HG03025 (cell line): ENCODE results near the gene FANCC.
"Not testable (repeated sequence)": the region's sequence is repeated elsewhere in the genome, so short reads cannot be mapped to it uniquely, and the experiment has no call there.

Source experiments
- ATAC-seq: cut with Tn5 transposase; IDR thresholded peaks from one replicate; pipeline ENCODE4 v1.9.1; 2021; ENCODE audit warnings: mild to moderate bottlenecking, moderate library complexity; ENCODE audit not compliant: unreplicated experiment, low FRiP score

Gene FANCC

GRCh38 chr9:95246547-95246946 is 71.0 kb downstream of the FANCC start:
- ATAC-seq = no peak

DNA sequence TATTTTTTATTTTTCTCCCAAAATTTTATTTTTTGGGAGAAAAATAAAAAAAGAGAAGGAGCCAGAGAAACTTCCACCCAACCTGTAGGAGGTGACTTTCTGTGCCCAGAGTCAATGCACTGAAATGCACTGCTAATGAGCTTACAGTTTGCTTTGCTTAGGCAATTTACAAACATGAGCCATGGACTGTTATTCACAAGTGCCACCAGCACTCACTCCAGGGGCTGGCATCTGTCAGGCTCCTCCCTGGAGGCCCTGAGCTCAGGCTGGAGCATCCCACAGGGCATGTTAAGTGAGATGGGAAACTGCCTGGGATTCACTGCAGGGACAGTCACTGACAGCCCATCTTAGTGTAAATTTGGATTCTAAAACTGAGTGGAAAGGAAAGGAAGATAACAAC is 74.9 kb downstream of the FANCC start:
- no peak for ATAC-seq

- ATAC-seq = no peak
These were observed 78.4 kb downstream of the FANCC start for GRCh38 chr9:95239071-95239470.

GRCh38 chr9:95237336-95237735 is 80.2 kb downstream of the FANCC start:
- ATAC-seq = no peak

GRCh38 chr9:95230046-95230445 is 87.5 kb downstream of the FANCC start:
- ATAC-seq = no peak

GRCh38 chr9:95229230-95229915 is 88.1 kb downstream of the FANCC start:
- no peak for ATAC-seq

- ATAC-seq = no peak
These were observed 90.6 kb downstream of the FANCC start for GRCh38 chr9:95226921-95227320.

GRCh38 chr9:95225726-95226106 is 91.8 kb downstream of the FANCC start:
- ATAC-seq = no peak

- no peak for ATAC-seq
These were observed 92.3 kb downstream of the FANCC start for GRCh38 chr9:95225076-95225725.

DNA sequence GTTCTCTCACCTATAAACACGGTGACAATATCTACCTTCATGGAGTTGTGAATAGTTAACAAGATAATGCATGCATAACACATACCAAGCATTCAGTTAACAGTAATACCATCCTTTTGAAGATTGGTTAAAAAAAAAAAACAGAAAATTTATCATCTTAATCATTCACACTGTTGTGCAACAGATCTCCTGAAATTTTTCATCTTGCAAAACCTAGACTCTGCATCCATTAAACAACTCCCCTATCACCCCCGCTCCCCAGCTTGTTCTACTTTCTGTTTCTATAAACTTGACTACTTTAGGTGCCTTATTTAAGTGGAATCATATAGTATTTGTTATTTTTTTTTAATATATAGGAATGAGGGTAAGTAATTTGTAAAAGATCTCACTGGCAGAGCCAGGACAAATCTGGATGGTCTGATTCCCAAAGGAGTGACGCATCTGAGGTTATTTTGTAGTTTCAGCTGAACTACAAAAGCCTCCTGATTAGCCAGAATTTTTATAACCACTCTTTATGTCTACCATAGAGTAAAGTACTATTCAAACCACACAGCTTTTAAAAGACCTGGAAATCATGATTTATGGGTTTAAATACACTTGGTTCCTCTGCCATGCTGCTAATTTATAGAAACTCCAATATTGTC is 93.0 kb downstream of the FANCC start:
- no peak for ATAC-seq

GRCh38 chr9:95220352-95220751 is 97.2 kb downstream of the FANCC start:
- ATAC-seq = not testable (repeated sequence)

DNA sequence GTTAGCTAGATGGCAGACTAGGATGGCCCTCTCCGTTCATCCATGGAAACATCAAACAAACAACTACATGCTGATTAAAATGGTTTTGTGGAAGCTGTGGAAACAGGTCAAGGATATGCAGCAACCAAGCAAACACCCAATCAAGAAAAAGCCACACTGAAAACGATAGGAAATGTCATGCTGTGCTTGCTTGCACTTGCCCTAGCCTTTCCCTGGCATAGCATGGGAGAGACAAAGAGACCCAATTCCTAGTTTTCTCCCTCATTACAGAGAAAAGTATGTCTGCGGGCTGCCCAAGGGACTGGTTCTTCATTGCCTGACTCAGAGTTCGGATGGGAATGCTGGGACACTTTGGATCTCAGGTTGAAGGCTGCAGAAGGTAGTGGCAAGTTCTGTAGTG is 98.7 kb downstream of the FANCC start:
- ATAC-seq = no peak

GRCh38 chr9:95217936-95218335 is 99.6 kb downstream of the FANCC start:
- no peak for ATAC-seq

DNA sequence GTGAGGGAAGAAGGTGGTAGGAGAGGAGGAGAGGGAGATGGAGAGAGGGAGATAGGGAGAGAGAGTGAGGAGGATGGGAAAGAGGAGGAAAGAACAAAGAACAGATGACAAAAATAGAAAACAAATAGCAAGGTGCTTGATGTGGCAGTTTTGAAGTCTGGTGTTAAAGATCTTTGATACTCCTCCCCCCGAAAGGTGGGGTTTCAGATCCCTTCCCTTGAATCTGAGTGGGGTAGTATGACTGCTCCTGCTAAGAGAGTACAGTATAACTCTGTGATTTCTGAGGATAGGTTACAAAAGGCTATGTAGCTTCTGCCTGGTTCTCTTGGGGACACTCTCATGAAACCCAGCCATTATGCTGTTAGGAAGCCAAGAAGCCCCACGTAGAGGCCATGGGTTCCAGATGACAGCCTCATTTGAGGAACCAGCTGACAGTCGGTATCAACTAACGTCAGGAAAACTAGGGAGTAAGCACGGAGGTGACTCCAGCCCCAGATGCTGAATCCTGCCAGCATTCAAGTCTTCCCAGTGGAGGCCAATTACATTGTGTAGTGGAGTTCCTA is 102.1 kb downstream of the FANCC start:
- ATAC-seq = no peak

DNA sequence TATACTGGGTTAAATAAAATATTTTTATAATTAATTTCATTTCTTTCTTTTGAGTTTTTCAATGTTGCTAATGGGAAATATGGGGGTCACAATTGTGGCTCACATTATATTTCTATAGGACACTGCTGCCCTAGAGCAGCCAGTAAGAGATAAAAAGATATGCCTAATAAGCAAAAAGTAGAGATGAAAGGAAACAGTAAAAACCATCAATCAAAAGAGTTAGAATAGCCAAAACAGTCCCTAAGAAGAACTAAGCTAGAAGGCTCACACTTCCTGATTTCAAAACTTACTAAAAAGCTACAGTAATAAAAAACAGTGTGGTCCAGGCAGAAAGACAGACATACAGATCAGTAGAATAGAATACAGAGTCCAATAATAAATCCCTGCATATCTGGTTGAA is 104.4 kb downstream of the FANCC start:
- ATAC-seq = no peak

- no peak for ATAC-seq
These were observed 106.5 kb downstream of the FANCC start for GRCh38 chr9:95211028-95211427.

DNA sequence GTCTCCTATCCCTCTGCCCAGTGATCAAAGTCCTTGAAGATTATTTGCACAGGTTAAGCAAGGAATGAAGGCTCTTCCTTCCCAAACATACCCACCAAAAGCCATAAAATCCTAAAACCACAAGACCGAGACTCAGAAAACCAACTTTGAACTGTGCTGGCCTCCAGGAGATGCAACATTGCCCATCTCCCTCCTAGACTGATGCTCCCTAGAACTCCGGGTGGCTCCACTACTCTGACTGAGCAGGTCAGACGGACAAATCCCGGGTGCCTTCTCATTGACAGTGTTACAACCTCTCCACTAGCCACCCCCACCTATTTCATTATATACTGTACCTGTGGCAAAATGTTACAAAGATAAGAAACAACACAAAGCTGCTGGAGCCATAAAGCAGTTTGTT is 110.1 kb downstream of the FANCC start:
- ATAC-seq = no peak

DNA sequence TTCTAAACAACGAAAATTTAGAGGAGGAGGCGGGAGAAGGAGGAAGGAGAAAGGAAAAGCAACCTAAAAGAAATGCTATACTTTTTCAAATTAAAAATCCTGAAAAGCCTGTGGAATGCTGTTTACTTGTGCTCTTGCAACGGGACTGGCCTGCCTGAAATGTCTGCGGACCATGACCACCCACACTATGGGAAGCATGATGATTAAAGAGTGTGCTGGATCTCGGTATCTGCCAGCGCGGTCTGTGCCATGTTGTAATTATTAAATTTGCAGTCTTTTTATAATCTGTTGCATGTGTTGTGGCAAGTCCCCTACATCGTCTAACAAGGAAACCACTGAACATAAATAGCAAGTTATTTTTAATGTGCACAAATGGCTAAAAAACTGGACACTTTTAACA is 111.4 kb downstream of the FANCC start:
- ATAC-seq = no peak

- ATAC-seq = no peak
These were observed 112.8 kb downstream of the FANCC start for GRCh38 chr9:95204710-95205109.

DNA sequence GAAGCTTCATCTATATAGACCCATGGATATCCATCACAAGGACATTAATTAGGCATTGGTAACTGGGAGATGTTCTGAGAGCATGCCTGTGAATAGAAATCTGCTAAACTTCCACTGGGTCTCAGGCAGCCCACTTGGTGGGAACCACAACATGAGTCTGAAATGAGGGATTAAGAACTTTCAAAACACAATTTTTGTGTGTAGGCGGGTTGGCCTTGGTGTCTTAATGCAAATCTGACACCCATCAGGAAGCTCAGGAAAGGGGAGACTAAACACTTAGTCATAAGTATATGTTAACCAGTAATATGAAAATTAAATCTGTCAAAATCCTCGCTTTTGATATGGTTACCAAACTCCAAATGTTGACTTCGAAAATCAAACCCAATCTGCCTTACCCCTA is 113.2 kb downstream of the FANCC start:
- ATAC-seq = no peak

GRCh38 chr9:95203019-95203418 is 114.5 kb downstream of the FANCC start:
- ATAC-seq = not testable (repeated sequence)
